Testis (tissue), 2 donors: ENCODE data around the gene ERBB4.

Source experiments
- POLR2A ChIP-seq: fragments of 450-650 bp; IDR thresholded peaks from one replicate; pipeline ENCODE4 v1.6.1; 2017; ENCODE audit warnings: antibody characterized with exemption, mild to moderate bottlenecking, moderate library complexity
- TF ChIP-seq, protein P1 (sequence below), 3 experiments: fragments of 450-650 bp in 2 of 3; fragments of 200-600 bp in 1 of 3; sonication (generic) in 1 of 3; IDR thresholded peaks; one replicate each; pipeline ENCODE4 v1.5.1; 2016 to 2019; ENCODE audit warnings: antibody characterized with exemption in 3 of 3, mild to moderate bottlenecking in 2 of 3, moderate library complexity in 1 of 3

DNA sequence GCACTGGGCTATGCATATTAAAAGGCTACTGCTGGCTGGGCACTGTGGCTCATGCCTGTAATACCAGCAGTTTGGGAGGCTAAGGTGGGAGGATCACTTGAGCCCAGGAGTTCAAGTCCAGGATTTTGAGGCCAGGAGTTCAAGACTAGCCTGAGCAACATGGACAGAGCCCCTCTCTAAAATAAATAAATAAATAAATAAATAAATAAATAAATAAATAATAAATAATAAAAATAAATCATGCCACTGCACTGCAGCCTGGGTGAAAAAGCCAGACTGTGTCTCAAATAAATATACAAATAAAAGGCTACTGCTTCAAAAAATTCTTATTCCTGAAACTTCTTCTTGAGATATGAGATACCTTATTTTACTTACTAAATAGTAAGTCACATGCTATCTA lies 439.6 kb downstream of the ERBB4 start:
- TF ChIP-seq POLR2A, result no peak
- TF ChIP-seq, protein P1, sequence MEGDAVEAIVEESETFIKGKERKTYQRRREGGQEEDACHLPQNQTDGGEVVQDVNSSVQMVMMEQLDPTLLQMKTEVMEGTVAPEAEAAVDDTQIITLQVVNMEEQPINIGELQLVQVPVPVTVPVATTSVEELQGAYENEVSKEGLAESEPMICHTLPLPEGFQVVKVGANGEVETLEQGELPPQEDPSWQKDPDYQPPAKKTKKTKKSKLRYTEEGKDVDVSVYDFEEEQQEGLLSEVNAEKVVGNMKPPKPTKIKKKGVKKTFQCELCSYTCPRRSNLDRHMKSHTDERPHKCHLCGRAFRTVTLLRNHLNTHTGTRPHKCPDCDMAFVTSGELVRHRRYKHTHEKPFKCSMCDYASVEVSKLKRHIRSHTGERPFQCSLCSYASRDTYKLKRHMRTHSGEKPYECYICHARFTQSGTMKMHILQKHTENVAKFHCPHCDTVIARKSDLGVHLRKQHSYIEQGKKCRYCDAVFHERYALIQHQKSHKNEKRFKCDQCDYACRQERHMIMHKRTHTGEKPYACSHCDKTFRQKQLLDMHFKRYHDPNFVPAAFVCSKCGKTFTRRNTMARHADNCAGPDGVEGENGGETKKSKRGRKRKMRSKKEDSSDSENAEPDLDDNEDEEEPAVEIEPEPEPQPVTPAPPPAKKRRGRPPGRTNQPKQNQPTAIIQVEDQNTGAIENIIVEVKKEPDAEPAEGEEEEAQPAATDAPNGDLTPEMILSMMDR (IDR thresholded peaks at IDR 0.05), result no peak
